ENCODE data around the gene PAGR1. TPM values are rescaled to one million over a fixed set of nuclear protein-coding genes. Genes with fewer than 3 reads are reported as not detected.
A peak's percentile ranks its signal among the peaks of the same experiment; 100 is the strongest.

PAGR1 gene
- total and polyA plus RNA-seq, 2 of the 8 experiments (the other 6 are each of a cell fraction or from before 2014, with no cell fraction given), result 35.4 to 56.4 TPM

DNA sequence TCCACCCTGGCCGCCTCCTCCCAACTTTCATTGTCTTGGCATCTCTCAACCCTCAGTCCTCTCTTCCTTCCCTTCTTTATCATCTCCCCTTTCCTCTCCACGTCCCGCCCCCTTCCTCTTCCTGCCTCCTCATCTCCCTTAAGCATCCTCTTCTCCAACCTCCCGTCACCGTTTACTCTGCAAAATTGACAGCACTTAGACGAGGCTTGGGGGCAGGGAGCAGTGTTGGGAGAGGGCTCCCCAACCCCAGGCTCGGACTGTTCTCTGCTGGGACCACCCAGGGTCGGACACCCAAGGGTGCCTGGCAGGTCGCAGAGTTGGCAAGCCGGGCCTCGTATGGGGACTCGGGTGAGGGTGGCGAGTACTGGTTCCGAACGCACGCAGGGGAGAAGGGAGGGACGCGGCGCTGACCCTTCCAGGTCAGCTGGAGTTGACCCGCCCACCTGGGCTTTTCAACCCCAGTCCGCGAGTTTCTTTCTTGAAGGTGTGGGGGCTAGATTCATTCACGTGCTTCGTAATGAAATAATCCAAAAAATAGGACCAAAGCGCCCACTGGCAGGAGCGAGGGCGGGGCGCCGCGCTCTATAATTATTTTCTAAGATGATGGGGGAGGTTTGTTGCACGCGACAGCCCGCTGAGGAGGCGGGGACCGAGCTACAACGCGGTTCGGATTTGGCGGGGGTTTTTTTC lies 775 bp upstream of the PAGR1 start:
- Histone ChIP-seq H3K14ac (ENCODE audit: insufficient read length) (no peak overlapping the region), H3K4me3 (ENCODE audit: extremely low read depth in 1 of 4, insufficient read depth in 2 of 4, low read depth in 3 of 4, low read length in 4 of 4) (peak overlapping the region; percentile 59 to 91 (median 83)), H3K27ac (ENCODE audit: low read depth, low read length) (no peak overlapping the region), H3K79me2 (ENCODE audit: control insufficient read depth in 1 of 2, insufficient read depth in 2 of 2, low read length in 2 of 2) (peaks cover 0 to 26% of the 10 kb centered on the region in 2 experiments; a peak in 1 of 4 replicates), H3K4me1 (replicated peaks in 1 of 4; ENCODE audit: control insufficient read depth in 3 of 4, insufficient read depth in 4 of 4, low read length in 3 of 4) (peaks cover 0 to 41% (median 28%) of the 10 kb centered on the region in 4 experiments; a peak in 6 of 7 replicates), H2AK5ac (ENCODE audit: low read depth, low read length) (no peak overlapping the region; the same call in 1 of the 2 replicates), H3K18ac (ENCODE audit: extremely low read depth, low read length) (peak overlapping the region; percentile 90), H2AFZ (ENCODE audit: low read length) (no peak overlapping the region), H3K9me3 (ENCODE audit: insufficient read depth in 2 of 2, low read depth in 1 of 2, low read length in 1 of 2) (no peaks in the 10 kb centered on the region), H3K27me3 (replicated peaks in 1 of 4; ENCODE audit: control insufficient read depth in 3 of 4, extremely low read depth in 1 of 4, insufficient read depth in 3 of 4, low read length in 3 of 4) (no peaks in the 10 kb centered on the region), H4K8ac (ENCODE audit: extremely low read depth, insufficient read depth, low read length) (peak overlapping the region; percentile 17; the same call in 1 of the 2 replicates), H4K20me1 (replicated peaks in 1 of 2; ENCODE audit: control insufficient read depth in 1 of 2, insufficient read depth in 2 of 2, low read length in 2 of 2) (peaks cover 2 to 4% of the 10 kb centered on the region in 2 experiments), H2BK5ac (ENCODE audit: low read depth, low read length) (peak overlapping the region; percentile 89), H3K36me3 (ENCODE audit: control insufficient read depth in 2 of 4, insufficient read depth in 4 of 4, low read length in 3 of 4) (peaks cover 11 to 26% (median 17%) of the 10 kb centered on the region in 4 experiments), H4K5ac (ENCODE audit: insufficient read length, low read depth, low read length) (no peak overlapping the region), H3K23me2 (ENCODE audit: low read depth, low read length) (peaks cover 27% of the 10 kb centered on the region), H3K4me2 (ENCODE audit: insufficient read depth in 1 of 2, low read depth in 2 of 2, low read length in 2 of 2) (peak overlapping the region; percentile 91 to 92), H3K9ac (replicated peaks in 1 of 4; ENCODE audit: extremely low read depth in 1 of 4, low read depth in 3 of 4, low read length in 3 of 4) (peak overlapping the region; percentile 16 to 39 (median 36); a peak in 5 of 7 replicates), H3K56ac (replicated peaks; ENCODE audit: insufficient read length, low read depth, low read length) (peak overlapping the region; percentile 14), H3K23ac (ENCODE audit: insufficient read length) (no peak overlapping the region), H2BK20ac (ENCODE audit: low read length) (peak overlapping the region; percentile 13; the same call in 1 of the 2 replicates), H2BK15ac (ENCODE audit: low read length) (peak overlapping the region; percentile 82; the same call in 1 of the 2 replicates), H3K79me1 (ENCODE audit: low read depth, low read length) (no peaks in the 10 kb centered on the region; the same call in none of the 2 replicates), H4K91ac (replicated peaks; ENCODE audit: insufficient read length, low read length) (peak overlapping the region; percentile 48), H2BK120ac (replicated peaks; ENCODE audit: low read depth, low read length) (no peak overlapping the region), H3K4ac (replicated peaks; ENCODE audit: insufficient read length, low read depth, low read length) (no peak overlapping the region), H2BK12ac (ENCODE audit: low read depth, low read length) (peak overlapping the region; percentile 92; the same call in 1 of the 2 replicates)
- ChIA-PET POLR2A (ENCODE audit: partially characterized antibody) (interaction anchor here (0.5 to 16.6 kb wide), 27 partner anchors 8 to 213 kb away, joined by 3 to 167 read pairs (median 4); partner anchors contain the start of genes CDIPT, HIRIP3, KCTD13 and KIF22), CTCF (ENCODE audit: partially characterized antibody) (interaction anchor here (0.6 to 17.5 kb wide), 15 partner anchors 7 to 216 kb away, joined by 3 to 212 read pairs (median 4); partner anchors contain the start of genes KIF22, MAZ and TLCD3B)
- DNase-seq (ENCODE audit: low read depth in 1 of 2, low spot score in 2 of 2), result peak in 1 of 2 experiments; percentile 61
- 3% methylated on average over 34 of the region's 39 CpGs; no CpG with 5 or more reads in 1 of the 2 experiments for WGBS, 2 experiments (ENCODE audit: extremely low coverage in 1 of 2, insufficient coverage in 1 of 2, insufficient read length in 1 of 2, insufficient replicate concordance in 2 of 2, low coverage in 1 of 2, low lambda C conversion rate in 2 of 2, missing lambda C conversion rate in 1 of 2)
- FAIRE-seq, result no peak
- 0 out of 4 replicates have a peak, but pooled peaks of 1 of the 2 experiments have one; percentile 41 for TF ChIP-seq HDAC2 (IDR thresholded peaks at IDR 0.05; ENCODE audit: borderline replicate concordance in 1 of 2, low read depth in 2 of 2, low read length in 2 of 2)
- no peak for TF ChIP-seq CHD2 (IDR thresholded peaks at IDR 0.05; ENCODE audit: low read length)
- no peak for TF ChIP-seq SP2 (IDR thresholded peaks at IDR 0.05; ENCODE audit: low read length)
- TF ChIP-seq GABPA (IDR thresholded peaks at IDR 0.05; ENCODE audit: borderline replicate concordance, insufficient read depth, low read length), result no peak
- no peak for TF ChIP-seq FOSL1 (IDR thresholded peaks at IDR 0.05; ENCODE audit: insufficient read depth, low read depth, low read length)
- no peak for TF ChIP-seq SRF (IDR thresholded peaks at IDR 0.05; ENCODE audit: low read depth, low read length)
- TF ChIP-seq ASH2L (IDR thresholded peaks at IDR 0.05; ENCODE audit: low read length), result no peak
- no peak for TF ChIP-seq KDM5A (IDR thresholded peaks at IDR 0.05; ENCODE audit: low read length)
- TF ChIP-seq BACH1 (IDR thresholded peaks at IDR 0.05; ENCODE audit: low read length), result no peak
